ENCODE data around the gene ARHGAP22. TPM values are rescaled to one million over a fixed set of nuclear protein-coding genes. Genes with fewer than 3 reads are reported as not detected.

Gene ARHGAP22
- total RNA-seq, 1 donor from 2014 or later = 5.1 TPM

DNA sequence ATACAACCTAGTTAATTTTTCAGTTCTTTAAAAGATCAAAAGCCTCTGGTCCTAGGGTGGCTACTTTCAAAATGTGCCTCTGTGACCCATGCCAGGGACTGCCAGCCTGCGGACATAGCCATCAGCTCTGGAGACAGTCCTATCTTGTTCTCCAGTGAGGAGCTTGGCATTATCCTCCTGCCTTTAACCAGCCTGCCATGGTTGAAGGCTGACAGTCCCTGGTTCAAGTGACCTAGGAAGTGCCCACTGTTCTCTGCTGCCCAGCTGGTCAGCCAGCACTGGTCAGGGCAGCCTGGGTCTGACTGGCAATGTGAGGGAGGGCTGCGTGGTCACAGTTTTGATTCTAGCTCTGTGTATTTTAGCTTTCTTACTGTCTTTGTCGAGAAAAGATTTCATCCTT is 18.1 kb upstream of the ARHGAP22 start:
- no peaks in the 10 kb centered on the region for H3K4me1 Mint-ChIP-seq (ENCODE audit: unreplicated experiment)
- H3K36me3 Mint-ChIP-seq = no peaks in the 10 kb centered on the region
- no peak overlapping the region for H3K27ac Mint-ChIP-seq
- TF ChIP-seq, protein P1, sequence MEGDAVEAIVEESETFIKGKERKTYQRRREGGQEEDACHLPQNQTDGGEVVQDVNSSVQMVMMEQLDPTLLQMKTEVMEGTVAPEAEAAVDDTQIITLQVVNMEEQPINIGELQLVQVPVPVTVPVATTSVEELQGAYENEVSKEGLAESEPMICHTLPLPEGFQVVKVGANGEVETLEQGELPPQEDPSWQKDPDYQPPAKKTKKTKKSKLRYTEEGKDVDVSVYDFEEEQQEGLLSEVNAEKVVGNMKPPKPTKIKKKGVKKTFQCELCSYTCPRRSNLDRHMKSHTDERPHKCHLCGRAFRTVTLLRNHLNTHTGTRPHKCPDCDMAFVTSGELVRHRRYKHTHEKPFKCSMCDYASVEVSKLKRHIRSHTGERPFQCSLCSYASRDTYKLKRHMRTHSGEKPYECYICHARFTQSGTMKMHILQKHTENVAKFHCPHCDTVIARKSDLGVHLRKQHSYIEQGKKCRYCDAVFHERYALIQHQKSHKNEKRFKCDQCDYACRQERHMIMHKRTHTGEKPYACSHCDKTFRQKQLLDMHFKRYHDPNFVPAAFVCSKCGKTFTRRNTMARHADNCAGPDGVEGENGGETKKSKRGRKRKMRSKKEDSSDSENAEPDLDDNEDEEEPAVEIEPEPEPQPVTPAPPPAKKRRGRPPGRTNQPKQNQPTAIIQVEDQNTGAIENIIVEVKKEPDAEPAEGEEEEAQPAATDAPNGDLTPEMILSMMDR (conservative IDR thresholded peaks at IDR 0.05) = no peak
- no peaks in the 10 kb centered on the region for H3K9me3 Mint-ChIP-seq
- peaks cover 13% of the 10 kb centered on the region for H3K27me3 Mint-ChIP-seq
- H3K4me3 Mint-ChIP-seq = no peak overlapping the region
- DNase-seq (ENCODE audit: extremely low spot score, unreplicated experiment) = no peak

DNA sequence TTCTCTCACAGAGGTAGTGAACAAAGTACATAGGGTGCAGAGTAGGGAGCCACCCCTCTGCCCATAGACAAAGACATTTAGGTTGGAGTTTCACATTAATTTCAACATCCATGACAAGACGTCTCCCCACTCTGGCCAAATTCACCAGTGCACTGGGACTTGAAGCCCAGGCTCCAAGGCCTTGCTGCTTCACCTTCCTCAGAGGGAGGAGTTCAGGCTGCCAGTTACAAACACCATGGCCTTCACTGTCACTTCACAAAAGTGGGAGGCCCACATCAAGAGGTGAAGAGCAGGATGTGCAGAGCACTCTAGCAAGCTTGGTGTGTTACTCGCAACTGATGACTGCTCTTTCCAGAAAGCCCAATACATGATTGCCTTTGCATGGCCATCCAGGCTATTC is 15.8 kb upstream of the ARHGAP22 start:
- Mint-ChIP-seq H3K4me1 (ENCODE audit: unreplicated experiment) (no peaks in the 10 kb centered on the region), H3K27me3 (peaks cover 17% of the 10 kb centered on the region), H3K4me3 (no peak overlapping the region), H3K27ac (no peak overlapping the region), H3K36me3 (no peaks in the 10 kb centered on the region), H3K9me3 (no peaks in the 10 kb centered on the region)
- TF ChIP-seq, protein P1 (conservative IDR thresholded peaks at IDR 0.05) = no peak
- no peak for DNase-seq (ENCODE audit: extremely low spot score, unreplicated experiment)

DNA sequence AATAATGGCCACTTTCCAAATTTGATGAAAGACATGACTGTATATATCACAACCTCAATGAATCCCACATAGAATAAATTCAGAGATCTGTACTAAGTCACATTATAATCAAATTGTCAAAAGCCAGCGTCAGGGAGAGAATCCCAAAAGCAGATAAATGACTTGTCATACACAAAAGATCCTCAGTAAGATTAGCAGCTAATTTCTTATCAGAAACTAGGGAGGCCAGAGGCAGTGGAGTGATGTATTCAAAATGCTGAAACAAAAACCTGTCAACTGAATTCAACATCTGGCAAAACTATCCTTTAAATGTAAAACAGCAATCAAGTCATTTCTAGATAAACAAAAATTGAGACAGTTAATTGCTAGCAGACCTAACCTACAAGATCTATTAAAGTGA is 11.6 kb upstream of the ARHGAP22 start:
- H3K27me3 Mint-ChIP-seq = peaks cover 30% of the 10 kb centered on the region
- no peak overlapping the region for H3K4me3 Mint-ChIP-seq
- no peak overlapping the region for H3K27ac Mint-ChIP-seq
- H3K4me1 Mint-ChIP-seq (ENCODE audit: unreplicated experiment) = no peaks in the 10 kb centered on the region
- no peak for DNase-seq (ENCODE audit: extremely low spot score, unreplicated experiment)
- H3K9me3 Mint-ChIP-seq = no peaks in the 10 kb centered on the region
- TF ChIP-seq, protein P1 (conservative IDR thresholded peaks at IDR 0.05) = no peak
- H3K36me3 Mint-ChIP-seq = no peaks in the 10 kb centered on the region

DNA sequence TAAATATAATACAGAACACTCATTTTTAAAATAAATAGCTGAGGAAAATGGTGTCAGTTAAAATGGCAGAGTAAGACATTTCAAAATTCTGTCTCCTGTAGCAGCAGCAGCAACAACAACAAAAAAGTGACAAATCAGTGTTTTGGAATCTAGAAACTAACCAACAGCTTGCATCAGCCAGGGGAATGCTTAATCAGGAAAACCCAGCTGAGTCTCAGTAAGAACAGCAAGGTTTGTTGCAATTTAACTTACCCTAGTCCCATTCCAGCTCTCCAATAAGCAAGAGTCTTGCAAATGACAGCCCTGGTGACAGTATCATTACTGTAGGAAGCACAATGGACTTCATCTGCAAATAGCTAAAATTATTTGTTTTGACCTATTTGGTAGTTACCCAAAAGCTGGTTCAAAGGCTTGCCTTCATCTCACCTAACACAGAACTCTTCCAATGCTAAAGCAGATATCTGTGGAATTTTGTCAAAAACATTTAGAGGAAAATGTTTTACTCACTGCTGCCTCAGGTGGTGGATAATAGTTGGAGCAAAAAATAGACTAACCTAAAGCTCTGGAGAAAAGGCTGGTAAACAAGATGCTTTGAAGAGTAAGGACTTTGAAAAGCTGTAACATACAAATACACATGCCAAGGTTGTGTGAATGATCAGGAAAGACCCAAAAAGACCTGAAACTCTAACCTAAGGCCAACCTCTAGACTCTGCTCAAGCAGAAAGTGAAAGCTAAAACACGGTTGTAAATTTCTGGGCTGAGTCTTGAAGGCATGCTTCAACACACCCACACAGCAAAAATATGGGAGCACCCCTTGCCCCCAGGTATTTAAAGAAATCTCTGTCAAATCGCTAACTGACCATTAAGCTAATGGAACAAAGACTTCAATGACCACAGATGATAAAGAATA is 9.9 kb upstream of the ARHGAP22 start:
- Mint-ChIP-seq H3K9me3 (no peaks in the 10 kb centered on the region), H3K4me3 (no peak overlapping the region), H3K27me3 (peaks cover 30% of the 10 kb centered on the region), H3K27ac (no peak overlapping the region), H3K36me3 (no peaks in the 10 kb centered on the region), H3K4me1 (ENCODE audit: unreplicated experiment) (no peaks in the 10 kb centered on the region)
- TF ChIP-seq, protein P1 (conservative IDR thresholded peaks at IDR 0.05) = peak; percentile 57
- DNase-seq (ENCODE audit: extremely low spot score, unreplicated experiment) = no peak

DNA sequence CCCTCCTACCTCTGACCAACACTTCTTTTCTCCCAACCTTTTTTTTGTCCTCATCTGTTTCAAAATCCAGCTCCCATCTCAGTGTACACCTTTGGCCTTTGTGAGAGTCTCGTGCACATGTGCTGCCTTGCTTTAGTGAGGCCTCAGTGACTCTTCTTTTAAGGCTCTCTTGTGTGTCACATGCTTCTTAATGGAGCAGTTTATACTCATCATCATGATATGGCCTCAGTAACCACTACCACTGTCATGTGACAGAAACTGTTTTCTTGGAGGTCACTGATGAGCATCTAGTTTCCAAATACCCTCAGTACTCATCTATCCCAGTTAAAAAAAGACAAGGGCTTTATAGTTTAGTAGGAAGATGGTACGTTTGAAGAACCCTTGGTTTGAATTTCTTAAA is 8.1 kb upstream of the ARHGAP22 start:
- DNase-seq (ENCODE audit: extremely low spot score, unreplicated experiment) = no peak
- TF ChIP-seq, protein P1 (conservative IDR thresholded peaks at IDR 0.05) = no peak
- Mint-ChIP-seq H3K27ac (no peak overlapping the region), H3K4me3 (no peak overlapping the region), H3K4me1 (ENCODE audit: unreplicated experiment) (no peaks in the 10 kb centered on the region), H3K36me3 (no peaks in the 10 kb centered on the region), H3K9me3 (no peaks in the 10 kb centered on the region), H3K27me3 (peaks cover 23% of the 10 kb centered on the region)
